GM18951 (cell line): Measurements from ENCODE around the gene PODXL.

Experiments
- POLR2A ChIP-seq: IDR thresholded peaks from 4 replicates; pipeline ENCODE4 v1.6.1; 2011; ENCODE audit warnings: mild to moderate bottlenecking; ENCODE audit not compliant: insufficient read length, insufficient read depth; ENCODE audit errors: extremely low read depth
- in situ Hi-C: fragments of 300-500 bp; cut with MboI; formaldehyde crosslinking; loops from one replicate; pipeline ENCODE4 v1.12.0; 2022; ENCODE audit warnings: low sequenced_read_pairs, mixed read lengths, inconsistent platforms; ENCODE audit not compliant: unreplicated experiment

Gene PODXL

DNA sequence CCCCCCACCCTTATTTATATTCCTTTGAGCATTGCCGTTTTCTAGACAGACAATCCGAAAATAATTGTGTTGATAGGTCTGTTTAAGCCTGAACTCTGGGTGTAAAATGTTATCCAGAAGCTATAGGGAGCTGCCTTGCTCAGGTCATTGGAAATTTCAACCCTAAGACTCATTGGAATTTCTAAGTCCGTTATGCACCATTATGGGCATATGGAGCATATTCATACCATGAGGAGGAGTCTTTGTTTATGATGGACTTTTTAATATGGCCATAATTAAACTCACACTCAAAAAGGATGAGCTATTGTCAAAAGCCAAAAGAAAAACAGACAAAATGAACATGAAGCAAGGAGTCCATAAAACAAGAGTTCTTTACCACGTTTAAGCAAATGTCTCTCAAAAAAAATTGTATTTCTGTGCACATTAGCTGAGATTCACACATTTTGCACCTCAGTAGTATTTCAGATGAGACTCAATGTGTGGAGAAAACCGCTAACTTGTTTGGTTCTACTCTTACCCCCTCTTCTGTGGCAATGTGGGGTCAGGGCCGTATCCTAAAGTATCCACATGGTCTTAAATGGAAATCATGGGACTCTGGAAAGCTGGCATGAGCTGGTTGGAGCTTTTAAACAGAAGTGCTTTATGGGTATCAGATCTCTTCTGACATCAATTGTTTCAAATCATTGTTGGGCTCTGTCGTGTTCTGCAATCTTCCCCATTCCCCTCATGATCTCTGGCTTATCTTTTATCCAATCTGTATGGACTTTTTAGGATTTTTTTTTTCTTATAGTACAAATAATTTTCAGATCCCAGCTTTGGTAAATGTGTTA lies 60.5 kb downstream of the PODXL start:
- in situ Hi-C loops: no loop called here
- no peak for TF ChIP-seq POLR2A

DNA sequence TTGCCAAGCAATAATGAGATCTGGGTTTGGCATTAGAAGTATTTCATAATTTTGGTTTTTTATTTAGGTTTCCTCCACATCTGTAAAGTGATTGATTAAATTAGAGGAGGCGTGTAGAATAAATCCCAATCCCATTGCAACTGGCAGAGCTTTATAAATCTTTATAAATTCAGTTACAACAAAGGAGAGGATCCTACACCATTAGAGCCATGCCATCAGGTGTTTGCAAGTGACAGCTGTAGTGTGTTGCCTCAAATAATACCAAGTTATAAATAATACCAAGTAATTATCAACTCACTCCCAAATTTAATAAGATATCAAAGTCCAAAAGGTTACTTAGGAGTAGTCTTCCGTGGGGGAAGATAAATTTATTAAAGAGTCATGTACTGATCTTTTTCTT lies 62.2 kb downstream of the PODXL start:
- in situ Hi-C loops: no loop called here
- no peak for TF ChIP-seq POLR2A

DNA sequence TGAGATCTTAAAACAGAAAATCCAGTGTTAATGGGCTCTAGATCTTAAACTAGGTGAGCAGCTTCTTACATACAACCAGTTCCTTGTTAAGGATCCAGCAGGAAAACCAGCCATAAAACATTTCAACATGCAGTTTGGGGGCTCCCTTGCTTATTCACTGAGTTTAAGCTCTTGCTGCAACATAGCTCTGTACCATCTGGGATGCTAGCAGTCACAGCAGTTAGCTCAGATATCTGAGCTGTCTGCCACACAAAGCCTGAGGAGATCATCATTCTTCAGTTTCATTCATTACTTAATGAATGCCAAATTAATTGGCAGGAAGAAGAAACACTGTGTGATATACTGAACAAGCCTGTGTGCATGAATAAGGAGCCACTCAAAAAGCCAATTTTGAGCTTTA lies 62.8 kb downstream of the PODXL start:
- in situ Hi-C loops: no loop called here
- TF ChIP-seq POLR2A: no peak

DNA sequence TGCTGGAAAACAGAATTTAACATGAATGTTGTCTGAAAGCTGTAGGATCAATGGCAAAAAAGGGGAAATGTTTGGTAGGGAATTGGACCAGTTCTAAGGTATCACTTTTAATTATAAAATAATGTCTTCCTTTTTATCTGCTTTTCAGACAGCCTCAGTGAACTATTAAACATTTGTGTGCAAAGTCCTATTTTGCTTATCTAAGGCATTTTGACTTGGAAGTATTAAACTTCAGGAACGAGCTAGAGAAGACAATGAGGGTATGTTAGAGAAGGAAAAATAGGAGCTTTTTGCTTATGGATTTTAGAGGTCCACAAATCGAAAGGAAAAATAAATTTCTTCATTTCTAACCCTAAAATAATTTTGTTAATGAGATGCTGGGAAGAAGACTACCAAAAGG lies 63.3 kb downstream of the PODXL start:
- no peak for TF ChIP-seq POLR2A
- in situ Hi-C loops: no loop called here

DNA sequence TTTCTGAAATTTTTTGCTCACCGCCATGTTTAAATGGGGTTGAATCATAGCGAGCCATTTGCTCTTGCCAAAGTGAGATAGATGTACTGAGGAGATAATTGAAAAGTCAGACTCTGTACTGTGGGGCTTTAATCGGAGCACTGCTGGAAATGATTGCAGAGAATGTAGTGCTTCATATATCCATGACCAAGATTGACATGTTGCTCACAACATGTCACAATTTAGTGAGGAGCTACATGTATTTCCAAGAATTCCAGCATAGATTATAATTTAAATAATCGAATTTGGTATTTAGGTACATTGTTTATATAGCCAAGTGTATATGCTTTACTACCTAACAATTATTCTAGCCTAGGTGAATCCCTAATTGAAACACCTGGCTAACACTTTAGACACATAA lies 66.5 kb downstream of the PODXL start:
- in situ Hi-C loops: no loop called here
- no peak for TF ChIP-seq POLR2A

DNA sequence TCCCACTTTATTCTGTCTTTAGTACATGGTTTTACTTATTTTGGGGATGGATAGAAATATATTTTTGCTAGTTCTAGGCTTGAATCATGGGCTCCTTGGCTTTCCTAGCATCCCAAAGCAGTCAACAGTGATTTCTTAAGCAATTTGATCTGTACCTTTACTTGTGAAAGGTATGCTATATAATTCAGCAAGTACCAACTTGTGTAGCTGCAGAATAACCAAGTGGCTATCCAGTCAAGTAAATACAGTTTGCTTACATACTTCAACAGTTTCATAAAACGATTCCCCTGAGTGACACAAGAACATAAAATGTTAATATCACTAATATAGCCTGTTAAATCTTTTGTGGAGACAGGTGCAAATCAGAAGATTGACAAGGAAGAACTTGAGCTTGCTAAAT lies 67.2 kb downstream of the PODXL start:
- no peak for TF ChIP-seq POLR2A
- in situ Hi-C loops: no loop called here

DNA sequence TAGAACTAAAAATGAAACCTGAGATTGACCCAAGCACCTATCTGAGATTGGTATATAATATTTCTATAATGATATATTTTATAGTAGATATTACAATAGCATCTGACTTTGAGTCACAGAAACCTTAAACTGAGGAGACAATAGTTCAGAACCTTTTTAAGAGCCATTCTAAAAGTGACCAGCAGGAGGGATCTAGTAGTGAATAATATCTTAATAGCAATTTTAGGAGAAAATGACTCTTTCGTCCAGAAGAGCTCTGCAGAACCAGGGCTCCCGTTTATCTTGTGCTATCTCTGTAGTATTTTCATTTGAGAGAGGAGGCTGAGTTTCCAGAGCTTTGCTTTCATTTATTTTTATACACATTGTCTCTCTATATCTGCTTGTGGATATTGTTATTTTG lies 68.1 kb downstream of the PODXL start:
- in situ Hi-C loops: no loop called here
- TF ChIP-seq POLR2A: no peak

DNA sequence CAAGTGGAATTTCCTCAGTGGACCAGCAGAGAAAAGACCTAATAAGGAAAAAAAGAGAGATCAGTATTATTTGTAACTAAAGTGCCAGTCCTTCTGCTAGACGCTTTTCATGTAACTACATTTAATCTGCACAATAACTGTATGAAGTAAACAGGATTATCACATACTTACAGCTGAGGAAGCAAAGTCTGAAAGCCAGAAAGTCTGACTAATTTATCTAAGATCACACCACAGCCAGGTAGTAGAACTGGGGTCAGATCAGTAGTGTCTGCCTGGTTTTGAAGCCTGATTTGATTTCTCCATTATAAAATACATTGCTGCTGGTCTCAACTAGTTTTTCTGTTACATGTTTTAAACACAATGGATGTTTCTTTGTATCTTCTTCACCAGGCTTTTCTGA lies 69.2 kb downstream of the PODXL start:
- TF ChIP-seq POLR2A: no peak
- in situ Hi-C loops: no loop called here

DNA sequence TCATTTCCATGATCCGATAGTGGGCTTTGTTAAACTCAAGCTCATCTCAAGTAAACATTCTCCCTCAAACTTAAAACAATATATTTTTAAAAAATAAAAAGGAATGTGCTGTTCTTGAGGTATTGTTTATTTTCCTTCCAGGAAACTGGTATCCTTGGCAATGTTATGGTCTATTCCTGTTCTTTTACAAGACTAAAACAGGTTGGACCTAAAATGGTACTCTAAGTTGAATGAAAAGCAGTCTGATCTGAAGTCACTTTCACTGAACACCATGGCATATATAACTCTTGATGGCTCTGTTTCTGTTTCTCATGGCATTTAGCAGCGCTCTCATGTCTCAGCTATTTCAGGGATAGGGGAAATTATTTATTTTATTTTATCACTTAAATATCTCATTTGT lies 70.1 kb downstream of the PODXL start:
- in situ Hi-C loops: no loop called here
- no peak for TF ChIP-seq POLR2A

DNA sequence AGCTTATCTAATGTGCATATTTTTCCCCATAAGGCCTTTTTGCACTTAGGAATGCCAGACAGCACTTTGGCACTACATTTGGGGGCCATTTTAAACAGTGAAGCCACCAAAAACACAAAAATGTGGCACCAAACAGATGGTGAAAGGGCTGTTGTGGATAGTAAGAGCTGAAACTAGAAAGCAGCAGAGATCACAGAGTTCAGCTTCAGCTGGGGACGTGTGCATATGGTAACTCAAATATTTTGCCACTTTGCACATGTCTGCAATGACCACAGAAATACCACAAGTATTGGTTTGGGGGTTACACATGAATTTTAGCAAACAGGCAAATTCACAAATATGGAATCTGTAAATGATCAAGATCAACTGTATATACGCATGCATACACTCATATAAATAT lies 72.8 kb downstream of the PODXL start:
- in situ Hi-C loops: no loop called here
- no peak for TF ChIP-seq POLR2A

DNA sequence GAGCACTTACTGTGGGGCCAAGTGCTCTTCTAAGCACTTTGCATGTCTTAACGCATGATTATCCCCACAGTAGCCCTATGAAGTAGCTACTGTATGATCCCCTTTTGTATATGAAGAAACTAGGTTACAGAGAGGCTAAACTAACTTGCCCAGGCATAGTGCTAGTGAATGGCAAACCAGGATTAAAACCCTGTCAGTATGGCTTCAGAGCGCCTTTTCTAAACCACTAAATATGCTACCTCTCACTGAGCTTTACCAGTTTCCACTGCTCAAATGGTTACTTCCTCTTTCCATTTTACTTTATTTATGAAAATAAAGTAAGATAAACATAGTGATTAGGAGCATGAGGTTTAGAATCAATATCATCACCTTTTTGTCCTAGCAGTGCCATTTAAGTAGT lies 73.6 kb downstream of the PODXL start:
- in situ Hi-C loops: no loop called here

DNA sequence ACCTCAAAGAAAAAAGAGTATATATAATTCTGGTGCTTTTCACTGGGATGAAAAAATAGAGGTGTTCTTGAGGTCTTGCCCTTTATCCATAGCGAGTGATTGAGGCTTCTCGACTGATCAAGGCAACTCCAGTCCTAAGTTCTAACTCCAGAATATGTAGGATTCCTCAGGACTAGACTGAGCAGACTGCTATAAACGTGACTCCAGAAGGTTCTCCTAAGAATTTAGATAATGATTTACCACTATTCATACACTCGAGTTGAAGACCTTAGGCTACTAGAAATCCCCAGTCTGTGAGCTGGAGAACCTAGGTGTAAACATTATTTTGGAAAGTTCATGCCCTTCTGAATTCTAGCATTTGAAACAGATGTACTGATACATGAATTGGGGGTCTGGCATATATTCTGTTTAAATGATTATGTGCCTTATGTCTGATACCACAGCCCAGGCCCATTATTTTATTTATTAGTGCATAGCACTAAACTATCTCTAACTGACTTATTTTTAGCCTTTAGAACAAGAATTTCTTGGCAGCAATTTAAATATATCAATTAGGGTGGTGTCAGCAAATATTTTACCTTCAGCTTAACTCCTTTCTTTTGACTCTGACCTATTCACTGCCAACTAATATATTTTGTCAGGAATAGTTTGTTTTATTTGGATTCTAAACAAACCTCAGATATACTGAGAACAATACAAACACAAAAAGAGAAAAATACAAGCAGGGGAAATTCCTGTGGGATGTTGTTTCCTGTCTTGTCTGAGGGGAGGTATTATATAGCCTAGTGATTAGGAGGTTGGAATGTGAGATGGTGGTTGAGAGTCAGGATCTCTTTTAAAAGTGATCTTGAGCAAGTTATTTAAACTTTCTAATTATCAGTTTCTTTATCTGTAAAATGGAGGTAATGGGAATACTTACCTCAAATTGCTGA lies 75.8 kb downstream of the PODXL start:
- in situ Hi-C loops: no loop called here
- no peak for TF ChIP-seq POLR2A

More for the DNA sequence above, 73.6 kb downstream of the PODXL start:
- TF ChIP-seq POLR2A: no peak

DNA sequence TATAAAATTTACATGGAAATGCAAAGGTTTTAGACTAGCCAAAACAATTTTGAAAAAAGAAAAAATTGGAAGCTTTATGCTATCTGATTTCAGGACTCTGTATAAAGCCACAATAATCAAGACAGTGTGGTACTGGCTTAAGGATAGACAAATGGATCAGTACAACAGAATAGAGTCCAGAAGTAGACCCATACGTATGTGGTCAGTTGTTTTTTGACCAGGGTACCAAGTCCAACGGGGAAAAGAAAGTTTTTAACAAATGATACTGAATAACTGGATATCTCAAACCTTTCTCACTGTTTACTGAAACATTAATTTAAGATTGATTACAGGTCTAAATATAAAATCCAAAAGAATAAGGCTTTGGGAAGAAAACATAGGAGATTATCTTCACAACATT lies 79.7 kb downstream of the PODXL start:
- TF ChIP-seq POLR2A: no peak

More for the DNA sequence above, 79.7 kb downstream of the PODXL start:
- in situ Hi-C loops: no loop called here
